Smooth muscle cell (in vitro differentiated cells): Measurements from ENCODE around the gene LYST. TPM values are rescaled to one million over a fixed set of nuclear protein-coding genes. Genes with fewer than 3 reads are reported as not detected.

Experiments
- DNase-seq: peaks from one replicate; lab custom pipeline; 2025; ENCODE audit not compliant: unreplicated experiment; lab: John Stamatoyannopoulos, UW
- H2AFZ ChIP-seq: fragments of 200-600 bp; sonication (generic); 2 replicates; pipeline ENCODE4 v1.6.0; 2016; ENCODE audit warnings: antibody characterized with exemption, low read depth, mild to moderate bottlenecking
- H3F3A ChIP-seq: fragments of 200-600 bp; sonication (generic); 2 replicates; pipeline ENCODE4 v1.6.0; 2017; ENCODE audit warnings: antibody characterized with exemption, low read depth
- H3K27ac ChIP-seq: fragments of 200-600 bp; sonication (generic); 2 replicates; pipeline ENCODE4 v1.5.1; 2016; ENCODE audit warnings: low read depth, mild to moderate bottlenecking
- H3K27me3 ChIP-seq: fragments of 200-600 bp; sonication (generic); 2 replicates; pipeline ENCODE4 v1.6.1; 2016; ENCODE audit warnings: low read depth, mild to moderate bottlenecking
- H3K36me3 ChIP-seq: fragments of 200-600 bp; sonication (generic); 2 replicates; pipeline ENCODE4 v1.5.1; 2016; ENCODE audit warnings: low read depth
- H3K4me1 ChIP-seq: fragments of 200-600 bp; sonication (generic); 2 replicates; pipeline ENCODE4 v1.5.1; 2016; ENCODE audit warnings: low read depth
- H3K4me2 ChIP-seq: fragments of 200-600 bp; sonication (generic); 2 replicates; pipeline ENCODE4 v1.6.0; 2016; ENCODE audit warnings: mild to moderate bottlenecking
- H3K4me3 ChIP-seq: fragments of 200-600 bp; sonication (generic); 2 replicates; pipeline ENCODE4 v1.5.1; 2016; ENCODE audit warnings: mild to moderate bottlenecking
- H3K79me2 ChIP-seq: fragments of 200-600 bp; sonication (generic); 2 replicates; pipeline ENCODE4 v1.6.0; 2016; ENCODE audit warnings: low read depth, mild to moderate bottlenecking
- H3K9ac ChIP-seq: fragments of 200-600 bp; sonication (generic); 2 replicates; pipeline ENCODE4 v1.6.0; 2016; ENCODE audit warnings: low read depth
- H3K9me3 ChIP-seq: fragments of 200-600 bp; sonication (generic); replicated peaks from 2 replicates; pipeline ENCODE4 v1.5.1; 2016; ENCODE audit warnings: low read depth
- H4K20me1 ChIP-seq: fragments of 200-600 bp; sonication (generic); 2 replicates; pipeline ENCODE4 v1.6.0; 2016; ENCODE audit warnings: low read depth
- WGBS: methylation state at CpG from one replicate; pipeline ENCODE4 v1.1.7; 2016; ENCODE audit warnings: low lambda C conversion rate; 5-methylcytosine and 5-hydroxymethylcytosine counted together
- polyA plus RNA-seq: library from polyadenylated mRNA; unstranded; fragments of >200 nt; fragmentation: Nextera tagmentation; extraction: Ambion mirVana; gene quantifications from 2 replicates; pipeline ENCODE4 v1.2.1, GENCODE V29; 2016
- total RNA-seq: library from RNA; depleted of rRNA; stranded (reverse); fragments of >200 nt; gene quantifications from 2 replicates; pipeline ENCODE4 v1.2.3, GENCODE V29; 2014
- TF ChIP-seq, protein P1 (sequence below): fragments of 200-600 bp; sonication (generic); IDR thresholded peaks from 2 replicates; pipeline ENCODE4 v1.5.1; 2017; ENCODE audit warnings: borderline replicate concordance, mild to moderate bottlenecking, antibody characterized with exemption; ENCODE audit not compliant: insufficient read depth, poor library complexity, severe bottlenecking

LYST gene
- total and polyA plus RNA-seq, 2 experiments from 2014 or later, result 2.2 to 13.5 TPM

DNA sequence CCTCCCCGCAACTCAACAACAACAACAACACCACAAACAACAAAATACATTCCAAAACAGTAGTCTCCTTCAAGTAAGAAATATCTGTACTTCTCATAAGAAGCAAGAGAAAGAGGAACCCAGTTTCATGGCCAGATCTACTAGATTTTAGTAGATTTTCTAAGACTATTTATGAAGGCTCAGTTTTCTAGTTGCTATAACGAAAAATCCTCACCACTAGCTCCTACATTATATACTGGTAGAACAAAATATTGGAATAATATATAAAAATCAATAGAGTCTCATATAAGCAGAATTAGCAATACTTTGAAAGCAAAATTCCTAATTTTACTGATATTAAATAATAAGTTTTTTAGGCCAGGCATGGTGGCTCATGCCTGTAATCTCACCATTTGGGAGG lies 86.9 kb downstream of the LYST start:
- no peak overlapping the region for H2AFZ ChIP-seq
- H3K27me3 ChIP-seq, result no peaks in the 10 kb centered on the region
- no peak overlapping the region for H3K27ac ChIP-seq
- no peaks in the 10 kb centered on the region for H4K20me1 ChIP-seq
- H3K4me2 ChIP-seq, result no peak overlapping the region
- H3F3A ChIP-seq, result no peaks in the 10 kb centered on the region
- H3K9me3 ChIP-seq, result no peaks in the 10 kb centered on the region
- peaks cover 5% of the 10 kb centered on the region for H3K4me1 ChIP-seq
- no peaks in the 10 kb centered on the region for H3K79me2 ChIP-seq
- TF ChIP-seq, protein P1, sequence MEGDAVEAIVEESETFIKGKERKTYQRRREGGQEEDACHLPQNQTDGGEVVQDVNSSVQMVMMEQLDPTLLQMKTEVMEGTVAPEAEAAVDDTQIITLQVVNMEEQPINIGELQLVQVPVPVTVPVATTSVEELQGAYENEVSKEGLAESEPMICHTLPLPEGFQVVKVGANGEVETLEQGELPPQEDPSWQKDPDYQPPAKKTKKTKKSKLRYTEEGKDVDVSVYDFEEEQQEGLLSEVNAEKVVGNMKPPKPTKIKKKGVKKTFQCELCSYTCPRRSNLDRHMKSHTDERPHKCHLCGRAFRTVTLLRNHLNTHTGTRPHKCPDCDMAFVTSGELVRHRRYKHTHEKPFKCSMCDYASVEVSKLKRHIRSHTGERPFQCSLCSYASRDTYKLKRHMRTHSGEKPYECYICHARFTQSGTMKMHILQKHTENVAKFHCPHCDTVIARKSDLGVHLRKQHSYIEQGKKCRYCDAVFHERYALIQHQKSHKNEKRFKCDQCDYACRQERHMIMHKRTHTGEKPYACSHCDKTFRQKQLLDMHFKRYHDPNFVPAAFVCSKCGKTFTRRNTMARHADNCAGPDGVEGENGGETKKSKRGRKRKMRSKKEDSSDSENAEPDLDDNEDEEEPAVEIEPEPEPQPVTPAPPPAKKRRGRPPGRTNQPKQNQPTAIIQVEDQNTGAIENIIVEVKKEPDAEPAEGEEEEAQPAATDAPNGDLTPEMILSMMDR, result no peak
- no peak for DNase-seq
- no peak overlapping the region for H3K4me3 ChIP-seq
- no peaks in the 10 kb centered on the region for H3K36me3 ChIP-seq
- no peak overlapping the region for H3K9ac ChIP-seq
- 98% methylated on average over 2 of the region's 2 CpGs for WGBS

DNA sequence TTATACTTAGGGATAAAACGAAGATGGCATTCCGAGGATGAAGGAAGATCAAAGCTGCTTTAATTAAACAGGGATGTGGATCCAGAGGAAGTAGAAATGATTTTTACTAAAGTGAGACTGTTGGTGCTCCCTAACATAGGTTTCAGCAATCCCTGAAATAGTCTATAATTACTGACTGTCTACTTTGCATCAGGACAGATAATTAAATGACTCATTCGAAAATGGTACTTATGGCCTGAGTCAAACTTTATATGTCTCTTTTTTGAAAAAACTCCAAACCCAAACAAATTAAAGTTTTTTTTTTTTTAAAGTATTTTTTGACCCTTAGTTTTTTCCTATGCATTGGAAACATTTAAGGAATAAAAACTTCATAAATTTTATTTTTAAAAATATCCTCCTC lies 90.3 kb downstream of the LYST start:
- H3K27ac ChIP-seq, result no peak overlapping the region
- no peaks in the 10 kb centered on the region for H3K36me3 ChIP-seq
- no peak overlapping the region for H3K4me2 ChIP-seq
- no peaks in the 10 kb centered on the region for H3K79me2 ChIP-seq
- no peak overlapping the region for H3K9ac ChIP-seq
- no peak overlapping the region for H2AFZ ChIP-seq
- H3K9me3 ChIP-seq, result no peaks in the 10 kb centered on the region
- no peak overlapping the region for H3K4me3 ChIP-seq
- 87% methylated on average over 3 of the region's 3 CpGs for WGBS
- TF ChIP-seq, protein P1, result no peak
- no peak for DNase-seq
- no peaks in the 10 kb centered on the region for H3F3A ChIP-seq
- no peaks in the 10 kb centered on the region for H3K4me1 ChIP-seq
- H3K27me3 ChIP-seq, result no peaks in the 10 kb centered on the region
- H4K20me1 ChIP-seq, result no peaks in the 10 kb centered on the region

DNA sequence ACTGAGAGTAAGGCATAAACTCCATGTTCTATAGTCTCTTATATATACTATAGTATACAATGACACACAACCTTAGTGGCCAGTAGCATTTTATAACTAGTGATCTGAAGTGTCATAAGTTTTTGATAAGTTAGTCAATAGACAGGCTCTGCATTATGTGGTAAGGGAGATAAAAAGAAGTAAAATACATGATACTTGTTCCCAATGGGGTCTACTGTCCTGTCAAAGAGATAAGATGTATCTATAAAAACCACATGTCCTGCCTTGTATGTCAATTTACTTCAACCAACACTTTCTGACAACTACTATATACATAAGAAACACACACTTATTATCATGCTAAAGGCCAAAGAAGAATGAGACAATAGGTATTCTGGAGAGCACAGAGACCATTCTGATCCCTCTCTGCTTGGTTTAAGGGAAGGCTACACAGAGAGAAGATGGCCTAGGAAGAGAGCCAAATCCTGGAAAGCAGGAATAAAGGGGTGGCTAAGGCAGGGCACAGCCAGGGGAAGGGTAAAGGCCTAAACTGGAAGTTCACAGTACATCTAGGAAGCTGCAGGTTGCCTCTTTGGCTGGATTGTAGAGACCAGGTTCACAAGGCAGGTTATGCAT lies 91.4 kb downstream of the LYST start:
- H3K36me3 ChIP-seq, result no peaks in the 10 kb centered on the region
- H3K9ac ChIP-seq, result no peak overlapping the region
- H2AFZ ChIP-seq, result no peak overlapping the region
- no peaks in the 10 kb centered on the region for H4K20me1 ChIP-seq
- no peaks in the 10 kb centered on the region for H3K27me3 ChIP-seq
- H3F3A ChIP-seq, result no peaks in the 10 kb centered on the region
- no peak for DNase-seq
- H3K9me3 ChIP-seq, result no peaks in the 10 kb centered on the region
- H3K4me1 ChIP-seq, result no peaks in the 10 kb centered on the region
- H3K27ac ChIP-seq, result no peak overlapping the region
- H3K79me2 ChIP-seq, result no peaks in the 10 kb centered on the region
- H3K4me2 ChIP-seq, result no peak overlapping the region
- TF ChIP-seq, protein P1, result no peak
- no peak overlapping the region for H3K4me3 ChIP-seq

DNA sequence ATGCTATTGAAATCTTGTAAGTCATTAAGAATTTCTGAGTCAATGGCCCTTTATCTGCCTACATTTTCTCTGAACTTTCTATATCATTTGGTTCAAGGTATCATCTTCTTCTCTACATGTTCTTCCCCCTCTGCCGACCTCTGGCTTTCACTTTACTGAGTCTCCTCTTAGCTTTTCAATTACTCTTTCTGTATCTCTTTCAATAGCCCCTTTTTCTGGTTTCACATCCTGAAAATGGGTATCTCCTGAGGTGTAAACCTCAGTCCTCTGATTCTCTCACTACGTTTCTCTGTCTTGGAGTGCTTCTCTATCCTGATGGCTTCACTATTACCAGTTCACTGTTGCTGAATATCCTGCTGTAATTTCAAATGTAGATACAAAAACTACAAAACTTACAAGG lies 98.9 kb downstream of the LYST start:
- DNase-seq, result no peak
- H3F3A ChIP-seq, result no peaks in the 10 kb centered on the region
- no peaks in the 10 kb centered on the region for H4K20me1 ChIP-seq
- H3K4me3 ChIP-seq, result no peak overlapping the region
- H3K27ac ChIP-seq, result no peak overlapping the region
- 81% methylated on average over 2 of the region's 2 CpGs for WGBS
- TF ChIP-seq, protein P1, result no peak
- no peaks in the 10 kb centered on the region for H3K27me3 ChIP-seq
- no peaks in the 10 kb centered on the region for H3K4me1 ChIP-seq
- H3K79me2 ChIP-seq, result no peaks in the 10 kb centered on the region
- no peaks in the 10 kb centered on the region for H3K36me3 ChIP-seq
- no peak overlapping the region for H3K4me2 ChIP-seq
- H3K9ac ChIP-seq, result no peak overlapping the region
- no peak overlapping the region for H2AFZ ChIP-seq
- no peaks in the 10 kb centered on the region for H3K9me3 ChIP-seq
